ENCODE results near the gene KCNAB1. TPM values are rescaled to one million over a fixed set of nuclear protein-coding genes. Genes with fewer than 3 reads are reported as not detected.

The KCNAB1 gene
- total RNA-seq, 1 experiment from 2014 or later: 1.0 TPM

- no peak for TF ChIP-seq RELA (CRISPR knock-in tag; IDR thresholded peaks at IDR 0.05; ENCODE audit: borderline replicate concordance)
- TF ChIP-seq CBFB (CRISPR knock-in tag; IDR thresholded peaks at IDR 0.05; ENCODE audit: low read depth): no peak
- TF ChIP-seq ZNF425 (CRISPR knock-in tag; conservative IDR thresholded peaks at IDR 0.05): no peak
These were observed 253.3 kb downstream of the KCNAB1 start (continued) for GRCh38 chr3:156373654-156374053.

GRCh38 chr3:156376199-156376598 lies 255.8 kb downstream of the KCNAB1 start:
- POLR2A ChIA-PET: no interaction called here
- Mint-ChIP-seq H3K27me3 (ENCODE audit: low read depth) (peaks cover 12% of the 10 kb centered on the region), H3K27ac (no peak overlapping the region), H3K4me1 (peaks cover 49% of the 10 kb centered on the region), H3K4me3 (no peak overlapping the region), H3K9me3 (peaks cover 8% of the 10 kb centered on the region), H3K36me3 (no peaks in the 10 kb centered on the region)
- no peak for DNase-seq (ENCODE audit: low spot score)
- no peak for ATAC-seq
- CTCF ChIA-PET: interaction anchor here (0.9 kb wide), 1 partner anchor 99 kb away, joined by 5 read pairs; no protein-coding TSS in a partner anchor
- TF ChIP-seq GRHL2 (CRISPR knock-in tag; IDR thresholded peaks at IDR 0.05; ENCODE audit: insufficient replicate concordance, severe bottlenecking) (no peak), GTF2I (CRISPR knock-in tag; conservative IDR thresholded peaks at IDR 0.05) (no peak), FOXJ3 (CRISPR knock-in tag; IDR thresholded peaks at IDR 0.05; ENCODE audit: borderline replicate concordance) (no peak), AR (CRISPR knock-in tag; IDR thresholded peaks at IDR 0.05) (no peak), PREB (CRISPR knock-in tag; IDR thresholded peaks at IDR 0.05; ENCODE audit: borderline replicate concordance) (no peak), SMAD4 (CRISPR knock-in tag; IDR thresholded peaks at IDR 0.05) (no peak), ZNF138 (CRISPR knock-in tag; conservative IDR thresholded peaks at IDR 0.05) (no peak), TCF7 (CRISPR knock-in tag; IDR thresholded peaks at IDR 0.05; ENCODE audit: low read depth) (no peak), CREB1 (CRISPR knock-in tag; IDR thresholded peaks at IDR 0.05) (no peak), FOXP4 (CRISPR knock-in tag; IDR thresholded peaks at IDR 0.05) (no peak), NFE2L1 (CRISPR knock-in tag; IDR thresholded peaks at IDR 0.05) (no peak)

GRCh38 chr3:156377266-156377665 lies 256.9 kb downstream of the KCNAB1 start:
- Mint-ChIP-seq H3K27ac (no peak overlapping the region; the same call in 1 of the 2 replicates), H3K27me3 (ENCODE audit: low read depth) (peaks cover 12% of the 10 kb centered on the region), H3K9me3 (peaks cover 8% of the 10 kb centered on the region), H3K4me1 (peaks cover 41% of the 10 kb centered on the region), H3K36me3 (no peaks in the 10 kb centered on the region), H3K4me3 (no peak overlapping the region)
- ChIA-PET CTCF (interaction anchor here (0.9 kb wide), 1 partner anchor 98 kb away, joined by 5 read pairs; no protein-coding TSS in a partner anchor), POLR2A (no interaction called here)
- ATAC-seq: no peak
- DNase-seq (ENCODE audit: low spot score): no peak
- no peak for TF ChIP-seq E2F5 (CRISPR knock-in tag; IDR thresholded peaks at IDR 0.05)
- TF ChIP-seq NR3C1 (CRISPR knock-in tag; conservative IDR thresholded peaks at IDR 0.05; ENCODE audit: low read depth): no peak
- no peak for TF ChIP-seq ESRRA (CRISPR knock-in tag; IDR thresholded peaks at IDR 0.05; ENCODE audit: borderline replicate concordance)
- no peak for TF ChIP-seq JAZF1 (CRISPR knock-in tag; IDR thresholded peaks at IDR 0.05)
- no peak for TF ChIP-seq TEAD1 (CRISPR knock-in tag; IDR thresholded peaks at IDR 0.05)
- TF ChIP-seq ZNF232 (CRISPR knock-in tag; IDR thresholded peaks at IDR 0.05): no peak
- no peak for TF ChIP-seq EMX1 (CRISPR knock-in tag; IDR thresholded peaks at IDR 0.05)
- TF ChIP-seq FOXP4 (CRISPR knock-in tag; IDR thresholded peaks at IDR 0.05): no peak
- TF ChIP-seq ETV6 (CRISPR knock-in tag; IDR thresholded peaks at IDR 0.05): no peak
- no peak for TF ChIP-seq ZBTB21 (CRISPR knock-in tag; IDR thresholded peaks at IDR 0.05; ENCODE audit: borderline replicate concordance)
- no peak for TF ChIP-seq ZNF138 (CRISPR knock-in tag; conservative IDR thresholded peaks at IDR 0.05)
- no peak for TF ChIP-seq IRF2 (CRISPR knock-in tag; IDR thresholded peaks at IDR 0.05; ENCODE audit: borderline replicate concordance, low read depth)
- TF ChIP-seq GRHL2 (CRISPR knock-in tag; IDR thresholded peaks at IDR 0.05; ENCODE audit: insufficient replicate concordance, severe bottlenecking): no peak

All from WTC11 (cell line).